ENCODE results near the gene NIFK. TPM values are rescaled to one million over a fixed set of nuclear protein-coding genes. Genes with fewer than 3 reads are reported as not detected.
A peak's percentile ranks its signal among the peaks of the same experiment; 100 is the strongest.

The NIFK gene
- polyA plus RNA-seq, 1 of the 3 experiments (the other 2 are of a cell fraction), result 17.0 TPM

DNA sequence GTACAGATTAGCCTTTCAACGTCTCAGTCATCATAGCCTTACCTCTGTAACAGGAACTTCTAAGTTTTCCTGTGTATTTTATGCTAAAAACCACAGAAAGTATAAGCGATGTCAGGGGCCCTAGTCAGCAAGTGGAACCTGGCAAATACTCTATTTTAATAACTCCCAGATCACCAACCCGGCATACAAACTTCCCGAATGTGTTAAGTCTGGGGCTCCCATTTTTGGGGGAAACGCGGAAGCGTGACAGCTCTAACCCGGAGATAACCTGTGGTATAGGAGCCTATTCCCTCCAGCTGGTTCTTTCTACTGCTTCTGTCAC, 574 bp downstream of the NIFK start:
- H3K27ac ChIP-seq (ENCODE audit: low read depth in 2 of 2, low read length in 1 of 2), result peak overlapping the region; percentile 68 to 82
- peak overlapping the region; percentile 91 for H2AFZ ChIP-seq (ENCODE audit: low read depth)
- no peaks in the 10 kb centered on the region for H3F3A ChIP-seq (replicated peaks; ENCODE audit: insufficient read depth)
- no peaks in the 10 kb centered on the region for H3K27me3 ChIP-seq (ENCODE audit: insufficient read depth)
- CTCF ChIA-PET, result interaction anchor here (0.7 to 2.6 kb wide), 5 partner anchors 18 to 334 kb away, joined by 3 to 8 read pairs (median 3); no protein-coding TSS in a partner anchor
- H3K4me3 ChIP-seq (ENCODE audit: low read depth in 2 of 2, low read length in 1 of 2), result peak overlapping the region; percentile 92 to 99
- no peak for DNase-seq
- peaks cover 30 to 40% of the 10 kb centered on the region in 2 experiments for H3K36me3 ChIP-seq (replicated peaks in 1 of 2; ENCODE audit: control insufficient read depth in 1 of 2, insufficient read depth in 2 of 2, low read length in 1 of 2)
- POLR2A ChIA-PET, result interaction anchor here (0.6 to 1.5 kb wide), 6 partner anchors 11 to 277 kb away, joined by 3 to 9 read pairs (median 5); partner anchors contain the start of genes RNU4ATAC and TSN
- no peaks in the 10 kb centered on the region for H3K9me3 ChIP-seq
- H3K9ac ChIP-seq, result peak overlapping the region; percentile 94
- no peak for TF ChIP-seq RXRA (IDR thresholded peaks at IDR 0.05; ENCODE audit: borderline replicate concordance, low read depth)
- no peak for TF ChIP-seq RCOR1 (IDR thresholded peaks at IDR 0.05; ENCODE audit: low read length)
- TF ChIP-seq, protein P1, sequence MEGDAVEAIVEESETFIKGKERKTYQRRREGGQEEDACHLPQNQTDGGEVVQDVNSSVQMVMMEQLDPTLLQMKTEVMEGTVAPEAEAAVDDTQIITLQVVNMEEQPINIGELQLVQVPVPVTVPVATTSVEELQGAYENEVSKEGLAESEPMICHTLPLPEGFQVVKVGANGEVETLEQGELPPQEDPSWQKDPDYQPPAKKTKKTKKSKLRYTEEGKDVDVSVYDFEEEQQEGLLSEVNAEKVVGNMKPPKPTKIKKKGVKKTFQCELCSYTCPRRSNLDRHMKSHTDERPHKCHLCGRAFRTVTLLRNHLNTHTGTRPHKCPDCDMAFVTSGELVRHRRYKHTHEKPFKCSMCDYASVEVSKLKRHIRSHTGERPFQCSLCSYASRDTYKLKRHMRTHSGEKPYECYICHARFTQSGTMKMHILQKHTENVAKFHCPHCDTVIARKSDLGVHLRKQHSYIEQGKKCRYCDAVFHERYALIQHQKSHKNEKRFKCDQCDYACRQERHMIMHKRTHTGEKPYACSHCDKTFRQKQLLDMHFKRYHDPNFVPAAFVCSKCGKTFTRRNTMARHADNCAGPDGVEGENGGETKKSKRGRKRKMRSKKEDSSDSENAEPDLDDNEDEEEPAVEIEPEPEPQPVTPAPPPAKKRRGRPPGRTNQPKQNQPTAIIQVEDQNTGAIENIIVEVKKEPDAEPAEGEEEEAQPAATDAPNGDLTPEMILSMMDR (IDR thresholded peaks at IDR 0.05), result no peak
- TF ChIP-seq, protein P2, sequence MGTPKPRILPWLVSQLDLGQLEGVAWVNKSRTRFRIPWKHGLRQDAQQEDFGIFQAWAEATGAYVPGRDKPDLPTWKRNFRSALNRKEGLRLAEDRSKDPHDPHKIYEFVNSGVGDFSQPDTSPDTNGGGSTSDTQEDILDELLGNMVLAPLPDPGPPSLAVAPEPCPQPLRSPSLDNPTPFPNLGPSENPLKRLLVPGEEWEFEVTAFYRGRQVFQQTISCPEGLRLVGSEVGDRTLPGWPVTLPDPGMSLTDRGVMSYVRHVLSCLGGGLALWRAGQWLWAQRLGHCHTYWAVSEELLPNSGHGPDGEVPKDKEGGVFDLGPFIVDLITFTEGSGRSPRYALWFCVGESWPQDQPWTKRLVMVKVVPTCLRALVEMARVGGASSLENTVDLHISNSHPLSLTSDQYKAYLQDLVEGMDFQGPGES (IDR thresholded peaks at IDR 0.05; ENCODE audit: low read depth, low read length), result no peak
- no peak for TF ChIP-seq CHD2 (IDR thresholded peaks at IDR 0.05; ENCODE audit: low read length, partially characterized antibody)
- TF ChIP-seq, protein P3, sequence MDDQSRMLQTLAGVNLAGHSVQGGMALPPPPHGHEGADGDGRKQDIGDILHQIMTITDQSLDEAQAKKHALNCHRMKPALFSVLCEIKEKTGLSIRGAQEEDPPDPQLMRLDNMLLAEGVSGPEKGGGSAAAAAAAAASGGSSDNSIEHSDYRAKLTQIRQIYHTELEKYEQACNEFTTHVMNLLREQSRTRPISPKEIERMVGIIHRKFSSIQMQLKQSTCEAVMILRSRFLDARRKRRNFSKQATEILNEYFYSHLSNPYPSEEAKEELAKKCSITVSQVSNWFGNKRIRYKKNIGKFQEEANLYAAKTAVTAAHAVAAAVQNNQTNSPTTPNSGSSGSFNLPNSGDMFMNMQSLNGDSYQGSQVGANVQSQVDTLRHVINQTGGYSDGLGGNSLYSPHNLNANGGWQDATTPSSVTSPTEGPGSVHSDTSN (IDR thresholded peaks at IDR 0.05), result no peak
- TF ChIP-seq FOXM1 (IDR thresholded peaks at IDR 0.05; ENCODE audit: low read depth), result no peak
- no peak for TF ChIP-seq MEF2A (IDR thresholded peaks at IDR 0.05; ENCODE audit: borderline replicate concordance, low read depth)
- TF ChIP-seq SIN3A (IDR thresholded peaks at IDR 0.05; ENCODE audit: borderline replicate concordance, low read depth, low read length), result no peak
- no peak for TF ChIP-seq NRF1 (IDR thresholded peaks at IDR 0.05; ENCODE audit: low read depth, low read length)
- TF ChIP-seq EP300 (IDR thresholded peaks at IDR 0.05; ENCODE audit: borderline replicate concordance in 1 of 2, low read depth in 1 of 2, low read length in 1 of 2), result no peak
- no peak for TF ChIP-seq EZH2phosphoT487 (IDR thresholded peaks at IDR 0.05; ENCODE audit: borderline replicate concordance, low read depth)
- no peak for TF ChIP-seq RAD21 (IDR thresholded peaks at IDR 0.05; ENCODE audit: low read length)
- TF ChIP-seq, protein P4, sequence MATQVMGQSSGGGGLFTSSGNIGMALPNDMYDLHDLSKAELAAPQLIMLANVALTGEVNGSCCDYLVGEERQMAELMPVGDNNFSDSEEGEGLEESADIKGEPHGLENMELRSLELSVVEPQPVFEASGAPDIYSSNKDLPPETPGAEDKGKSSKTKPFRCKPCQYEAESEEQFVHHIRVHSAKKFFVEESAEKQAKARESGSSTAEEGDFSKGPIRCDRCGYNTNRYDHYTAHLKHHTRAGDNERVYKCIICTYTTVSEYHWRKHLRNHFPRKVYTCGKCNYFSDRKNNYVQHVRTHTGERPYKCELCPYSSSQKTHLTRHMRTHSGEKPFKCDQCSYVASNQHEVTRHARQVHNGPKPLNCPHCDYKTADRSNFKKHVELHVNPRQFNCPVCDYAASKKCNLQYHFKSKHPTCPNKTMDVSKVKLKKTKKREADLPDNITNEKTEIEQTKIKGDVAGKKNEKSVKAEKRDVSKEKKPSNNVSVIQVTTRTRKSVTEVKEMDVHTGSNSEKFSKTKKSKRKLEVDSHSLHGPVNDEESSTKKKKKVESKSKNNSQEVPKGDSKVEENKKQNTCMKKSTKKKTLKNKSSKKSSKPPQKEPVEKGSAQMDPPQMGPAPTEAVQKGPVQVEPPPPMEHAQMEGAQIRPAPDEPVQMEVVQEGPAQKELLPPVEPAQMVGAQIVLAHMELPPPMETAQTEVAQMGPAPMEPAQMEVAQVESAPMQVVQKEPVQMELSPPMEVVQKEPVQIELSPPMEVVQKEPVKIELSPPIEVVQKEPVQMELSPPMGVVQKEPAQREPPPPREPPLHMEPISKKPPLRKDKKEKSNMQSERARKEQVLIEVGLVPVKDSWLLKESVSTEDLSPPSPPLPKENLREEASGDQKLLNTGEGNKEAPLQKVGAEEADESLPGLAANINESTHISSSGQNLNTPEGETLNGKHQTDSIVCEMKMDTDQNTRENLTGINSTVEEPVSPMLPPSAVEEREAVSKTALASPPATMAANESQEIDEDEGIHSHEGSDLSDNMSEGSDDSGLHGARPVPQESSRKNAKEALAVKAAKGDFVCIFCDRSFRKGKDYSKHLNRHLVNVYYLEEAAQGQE (IDR thresholded peaks at IDR 0.05; ENCODE audit: low read depth, low read length), result no peak
- no peak for TF ChIP-seq GATA2 (CRISPR knock-in tag; IDR thresholded peaks at IDR 0.05)
- H4K20me1 ChIP-seq (ENCODE audit: insufficient read depth), result no peaks in the 10 kb centered on the region; the same call in 1 of the 2 replicates
- H3K79me2 ChIP-seq (ENCODE audit: insufficient read depth), result peaks cover 49% of the 10 kb centered on the region
- peak overlapping the region; percentile 92 for H3K4me2 ChIP-seq
- WGBS (ENCODE audit: low lambda C conversion rate), result 0% methylated on average over 8 of the region's 8 CpGs
- no peaks in the 10 kb centered on the region for H3K9me2 ChIP-seq
- peaks cover 5 to 6% of the 10 kb centered on the region in 2 experiments; a peak in 2 of 4 replicates for H3K4me1 ChIP-seq (ENCODE audit: control insufficient read depth in 1 of 2, insufficient read depth in 2 of 2, low read depth in 1 of 2, low read length in 1 of 2)
